ENCODE results near the gene FOXP1.

Gene FOXP1

DNA sequence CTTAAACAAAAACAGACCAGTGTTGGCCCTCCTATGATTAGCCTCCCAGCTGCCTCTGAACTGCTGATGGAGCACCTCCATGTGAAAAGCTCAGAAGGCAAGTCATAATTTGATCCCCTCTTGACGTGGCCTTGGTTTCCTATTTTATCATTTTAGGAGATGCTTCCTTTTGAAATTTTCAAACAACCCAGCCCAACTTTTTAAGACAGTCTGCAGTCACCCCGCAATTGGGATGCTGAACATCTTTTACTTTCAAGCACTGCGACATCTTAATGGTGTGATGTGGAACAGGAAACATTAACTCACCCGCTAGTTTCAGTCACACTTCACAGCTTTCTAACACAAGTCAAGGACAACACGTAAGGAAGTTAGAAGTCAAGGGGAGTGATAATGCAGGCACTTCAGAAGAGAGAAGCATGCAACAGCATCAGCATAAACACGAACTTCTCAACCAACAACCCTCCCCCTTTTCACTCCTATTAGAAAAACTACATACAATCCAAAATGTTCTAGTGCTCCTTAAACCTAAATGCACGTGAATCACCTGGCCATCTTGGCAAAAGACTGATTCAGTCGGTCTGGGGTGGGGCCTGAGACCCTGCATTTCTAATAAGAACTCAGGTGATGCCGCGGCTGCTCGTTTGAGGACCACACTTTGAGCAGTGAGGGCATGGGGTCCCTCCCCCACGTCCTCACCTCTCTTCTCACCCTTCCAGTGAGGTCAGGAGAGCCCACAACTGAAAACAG lies 161.5 kb downstream of the FOXP1 start:
- DNase-seq: no peak

DNA sequence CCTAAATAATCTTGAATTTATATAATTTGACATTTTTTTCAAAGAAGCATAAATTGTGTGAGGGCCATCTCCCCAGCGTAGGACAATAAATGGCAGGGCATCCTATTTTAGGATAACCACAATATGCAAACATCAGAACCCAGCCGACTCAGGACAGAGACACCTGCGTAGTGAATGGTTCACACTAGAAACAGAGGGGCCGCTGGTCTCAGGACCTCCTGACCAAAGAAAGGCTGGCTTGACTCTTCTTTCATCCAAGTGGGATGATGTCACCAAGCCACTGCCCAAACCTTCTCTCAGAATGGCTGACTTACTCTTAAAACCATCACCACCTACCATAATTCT lies 162.1 kb downstream of the FOXP1 start:
- DNase-seq: no peak

DNA sequence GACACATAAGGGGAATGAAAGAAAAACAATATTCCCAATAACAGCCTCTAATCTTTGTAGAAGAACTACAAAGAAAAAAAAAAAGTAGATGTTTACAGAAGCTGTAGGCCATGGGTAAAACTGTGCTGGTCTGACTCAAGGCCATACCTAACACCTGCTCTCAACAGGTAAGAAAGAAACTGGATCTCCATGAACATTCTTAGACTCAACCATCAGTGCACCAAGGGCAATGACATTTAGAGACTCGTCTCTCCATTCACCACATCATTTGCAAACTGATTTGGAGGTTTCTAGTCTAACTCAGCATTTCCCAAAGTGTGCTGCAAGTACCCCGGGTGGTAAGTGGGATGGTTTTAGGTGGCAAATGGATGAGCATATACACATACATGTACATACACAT lies 164.2 kb downstream of the FOXP1 start:
- DNase-seq: no peak

DNA sequence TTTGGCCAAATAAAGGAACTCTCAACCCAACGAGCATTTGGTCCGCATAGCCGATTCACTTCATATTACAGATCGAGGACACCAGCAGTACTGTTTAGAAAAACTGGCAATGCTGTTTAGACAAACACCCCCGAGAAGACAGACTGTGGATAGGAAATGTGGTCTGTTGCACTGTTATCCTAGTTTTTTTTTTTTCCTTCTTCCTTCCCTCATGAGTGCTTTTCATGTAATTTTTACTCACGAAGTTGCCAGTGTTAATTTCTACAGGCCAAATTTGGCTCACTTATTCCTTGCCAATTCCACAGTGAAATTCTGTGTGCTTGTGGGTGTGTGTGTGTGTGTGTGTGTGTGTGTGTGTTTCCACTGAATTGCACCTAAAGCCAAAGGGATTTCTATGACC lies 165.7 kb downstream of the FOXP1 start:
- DNase-seq: no peak

DNA sequence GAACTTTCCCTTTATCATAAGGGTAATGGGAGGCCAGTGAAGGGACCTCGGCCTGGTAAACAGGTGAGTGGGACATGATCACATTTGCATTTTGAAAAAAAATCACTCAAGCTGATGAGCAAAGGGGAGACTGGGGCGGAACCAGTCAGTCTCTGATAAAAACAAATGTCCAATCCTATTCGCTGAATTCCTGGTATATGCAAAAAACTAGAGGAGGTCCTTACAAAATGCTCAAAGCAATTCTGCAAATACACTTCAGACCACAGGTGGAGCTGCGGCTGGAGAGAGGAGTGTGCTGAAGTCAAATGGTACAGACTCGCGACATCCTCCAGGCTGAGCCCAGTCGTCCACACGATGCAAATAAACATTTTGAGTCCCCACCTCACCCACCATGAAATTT lies 166.7 kb downstream of the FOXP1 start:
- no peak for DNase-seq

DNA sequence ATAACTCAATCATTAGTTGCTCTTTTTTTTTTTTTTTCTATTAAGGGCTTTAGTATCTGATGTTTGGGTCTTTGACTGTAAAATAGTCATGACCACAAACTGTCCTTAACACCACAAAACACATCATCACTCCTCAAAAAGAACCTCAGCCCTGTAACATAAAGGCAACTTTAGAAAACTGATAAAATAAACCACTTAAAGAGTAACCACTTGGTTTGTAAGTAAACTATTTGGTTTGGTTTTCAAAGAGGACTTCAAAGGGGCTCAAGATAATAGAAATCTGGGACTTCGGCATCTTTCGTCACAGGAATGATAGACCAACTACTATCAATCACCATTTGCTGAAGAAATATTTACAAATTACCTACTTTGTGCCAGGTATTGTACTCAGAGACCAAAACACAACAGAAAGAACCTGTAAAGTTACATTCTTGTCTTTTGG lies 167.8 kb downstream of the FOXP1 start:
- no peak for DNase-seq

DNA sequence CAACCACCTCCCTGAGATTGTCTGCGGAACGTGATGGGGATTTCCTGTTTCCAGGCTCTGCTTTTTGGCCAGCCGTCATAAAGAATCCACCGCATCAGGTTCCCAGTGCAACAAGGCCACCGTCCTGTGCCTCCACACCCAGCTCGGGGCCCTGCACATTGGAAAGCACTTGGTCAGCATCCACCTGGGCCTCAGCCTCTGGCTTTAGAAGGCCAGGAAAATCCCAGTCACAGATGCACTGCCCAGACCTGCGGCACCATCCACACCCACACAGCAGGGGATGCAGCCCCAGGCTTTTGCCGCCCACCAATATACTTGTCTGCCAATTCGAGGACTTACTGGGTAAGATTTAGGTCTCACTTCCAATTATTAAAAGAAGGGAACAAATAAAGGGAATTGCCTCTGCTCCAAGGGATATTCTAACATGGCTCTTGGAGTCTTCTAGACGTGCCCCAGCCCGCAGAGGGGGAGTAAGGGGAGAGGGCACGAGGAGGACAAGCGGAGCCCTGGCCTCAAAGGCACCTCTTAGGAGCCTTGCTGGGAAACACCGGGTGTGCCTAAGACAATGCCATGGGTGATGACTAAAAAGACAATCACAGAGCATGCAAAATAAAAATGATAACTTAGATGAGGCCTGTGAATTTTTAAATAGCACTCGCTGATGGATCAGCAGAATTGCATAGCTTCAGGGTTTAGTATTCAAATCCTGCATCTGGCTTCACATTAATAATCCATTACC lies 169.2 kb downstream of the FOXP1 start:
- no peak for DNase-seq

DNA sequence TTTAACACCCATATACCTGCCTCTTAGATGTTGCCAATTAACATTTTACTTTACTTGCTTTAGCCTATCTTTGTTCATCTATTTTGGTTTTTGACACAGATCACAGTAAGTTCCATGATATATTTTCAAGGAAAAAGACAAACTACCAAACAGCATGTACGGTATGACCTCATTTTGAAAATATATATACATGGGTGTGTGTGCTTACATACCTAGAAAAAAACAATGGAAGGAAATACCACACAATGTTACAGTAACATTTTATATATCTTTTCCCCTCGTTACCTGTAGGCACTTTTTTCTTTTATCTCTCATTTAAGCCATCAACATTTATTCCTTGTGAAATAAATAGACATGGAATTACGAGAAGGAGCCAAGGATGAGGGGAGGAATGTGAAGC lies 170.0 kb downstream of the FOXP1 start:
- no peak for DNase-seq

DNA sequence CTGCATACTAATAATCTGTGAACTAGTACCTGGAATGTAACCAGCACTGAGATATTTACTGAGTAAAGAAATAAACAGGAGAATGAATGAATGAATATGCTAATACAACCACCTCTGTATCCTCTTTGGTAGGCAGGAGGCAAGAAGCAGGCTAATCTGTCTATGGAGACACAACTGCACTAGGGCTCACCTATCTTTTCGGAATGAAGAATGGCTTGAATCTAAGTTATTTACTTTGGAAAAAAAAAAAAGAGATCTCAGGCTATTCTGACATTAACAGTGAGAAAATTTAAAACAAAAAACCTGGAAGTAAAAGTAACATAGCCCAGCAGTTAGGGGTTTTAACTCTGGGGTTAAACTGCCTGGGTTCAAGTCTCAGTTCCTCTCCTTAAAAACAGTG lies 174.2 kb downstream of the FOXP1 start:
- no peak for DNase-seq

DNA sequence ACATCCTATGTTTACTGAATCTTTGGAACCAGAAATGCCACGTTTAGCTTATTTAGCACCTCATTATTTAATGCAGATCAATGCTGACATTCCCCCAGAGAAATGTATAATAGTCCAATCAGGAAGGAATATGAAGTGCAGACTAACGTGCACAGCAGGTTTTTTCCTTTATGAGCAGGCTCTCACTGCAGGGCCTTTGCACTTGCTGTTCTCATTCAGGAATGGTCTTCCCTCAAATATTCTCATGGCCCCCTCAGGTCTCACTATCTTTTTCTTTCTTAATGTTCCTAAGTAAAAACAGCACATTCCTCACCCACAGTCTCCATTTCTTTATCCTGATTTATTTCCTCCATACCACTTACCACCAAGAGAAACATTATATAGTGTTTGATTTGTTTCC lies 174.6 kb downstream of the FOXP1 start:
- no peak for DNase-seq

DNA sequence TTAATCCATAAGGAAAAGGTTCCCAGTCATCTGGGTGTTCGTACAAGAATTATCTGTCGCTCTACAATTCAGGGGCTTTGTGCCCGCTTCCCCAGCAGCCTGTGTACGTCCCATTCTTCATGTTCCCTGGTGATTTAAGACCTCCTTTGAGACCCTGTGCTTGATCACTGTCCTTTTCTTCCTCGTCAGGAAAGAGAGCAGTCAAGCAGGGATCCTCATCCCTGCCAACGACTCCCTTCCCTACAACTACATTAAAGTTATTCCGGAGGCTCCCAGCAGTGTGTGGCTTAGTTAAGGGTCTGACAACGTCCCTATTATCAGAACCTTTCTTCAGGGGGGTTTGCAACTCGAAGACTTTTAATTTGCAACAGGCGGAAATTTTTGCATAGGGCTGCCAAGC lies 175.7 kb downstream of the FOXP1 start:
- DNase-seq: no peak

DNA sequence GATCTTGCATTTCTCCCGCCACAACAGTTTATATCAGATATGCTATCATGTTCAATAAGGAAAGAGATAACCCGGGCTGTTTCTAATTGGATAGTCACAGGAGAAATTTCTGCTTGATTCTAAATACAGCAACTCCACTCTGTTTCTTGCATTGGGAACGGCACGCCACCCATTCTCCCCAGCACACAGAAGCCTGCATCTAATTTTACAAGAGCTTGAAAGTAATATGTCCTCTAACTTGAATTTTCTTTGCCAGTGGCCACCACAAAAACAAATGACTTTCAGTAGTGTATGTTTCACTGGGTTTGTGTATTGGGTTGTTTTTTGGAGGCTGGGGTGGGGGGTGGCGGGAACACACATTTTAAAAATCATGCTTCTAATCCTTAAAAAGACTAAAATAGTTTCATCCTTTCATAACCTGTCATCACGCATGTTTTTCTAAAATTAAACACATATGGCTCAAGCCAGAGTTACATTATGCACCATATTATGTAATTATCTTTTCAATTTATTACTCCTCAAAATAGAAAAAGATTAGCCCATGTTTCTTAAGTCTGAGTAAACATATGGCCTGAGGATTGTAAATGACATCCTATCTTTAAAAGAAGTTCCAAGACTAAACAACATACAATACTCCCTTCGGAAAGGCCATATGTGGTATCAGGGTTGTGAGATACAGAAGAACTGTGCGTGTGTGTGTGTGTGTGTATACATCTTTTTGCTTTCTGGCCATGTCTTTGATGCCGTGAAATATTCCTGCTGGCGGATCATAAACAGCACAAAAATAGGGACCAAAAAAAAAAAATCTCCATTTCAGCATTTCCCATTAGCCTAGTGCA lies 176.3 kb downstream of the FOXP1 start:
- DNase-seq: no peak

DNA sequence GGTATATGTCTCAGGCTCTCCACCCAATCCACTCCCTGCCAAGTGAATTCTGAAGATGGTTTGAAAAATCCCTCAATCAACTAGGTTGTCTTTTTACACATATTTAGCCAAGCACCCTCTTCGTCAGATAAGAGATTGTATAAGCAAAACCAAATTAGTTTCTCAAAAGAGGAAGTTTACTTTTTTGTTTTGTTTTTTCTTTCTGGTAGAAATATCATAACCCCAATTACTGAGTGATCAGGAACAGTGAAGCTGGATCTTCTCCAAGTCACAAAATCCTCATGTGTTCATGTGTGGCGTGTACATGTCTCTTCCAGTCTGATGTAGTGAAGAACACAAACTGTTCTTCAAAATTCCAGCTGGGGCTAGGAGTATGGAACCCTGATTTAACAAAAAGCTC lies 180.6 kb downstream of the FOXP1 start:
- DNase-seq: no peak

DNA sequence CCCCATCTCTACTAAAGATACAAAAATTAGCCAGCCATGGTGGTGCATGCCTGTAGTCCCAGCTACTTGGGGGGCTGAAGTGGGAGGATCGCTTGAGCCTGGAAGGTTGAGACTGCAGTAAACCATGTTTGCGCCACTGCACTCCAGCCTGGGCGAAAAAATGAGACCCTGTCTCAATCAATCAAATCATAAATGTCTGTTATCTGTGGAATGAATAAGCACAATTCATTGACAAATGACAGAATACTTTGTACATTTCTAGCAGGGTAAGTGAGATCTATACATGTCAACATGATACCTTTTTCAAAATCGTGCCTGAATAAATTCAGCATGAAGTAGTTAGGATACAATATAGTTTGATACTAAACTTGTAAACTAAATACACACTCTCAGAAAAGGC lies 181.2 kb downstream of the FOXP1 start:
- DNase-seq: no peak

DNA sequence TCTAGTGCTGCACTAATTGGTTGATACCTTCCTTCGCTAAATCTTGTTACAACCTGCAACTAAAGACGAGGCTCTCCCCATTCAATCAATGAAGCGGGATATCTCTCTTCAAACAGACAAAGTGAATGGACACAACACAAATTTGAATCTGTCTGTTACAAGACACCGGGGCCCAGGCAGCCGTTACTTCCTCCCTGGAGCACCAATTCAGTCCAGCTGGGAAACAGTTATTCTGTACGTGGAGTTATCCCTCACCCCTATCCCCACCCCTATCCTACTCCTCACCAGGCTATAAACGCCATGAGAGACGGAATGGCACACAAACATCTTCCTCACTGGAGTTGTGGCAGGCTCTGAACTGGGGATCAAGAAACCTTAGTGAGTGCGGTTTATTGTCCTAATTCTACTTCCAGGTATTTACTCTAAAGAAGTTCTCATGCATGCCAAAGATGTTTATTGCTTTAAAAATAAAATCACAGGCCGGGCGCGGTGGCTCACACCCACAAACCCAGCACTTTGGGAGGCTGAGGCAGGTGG lies 181.8 kb downstream of the FOXP1 start:
- no peak for DNase-seq

DNA sequence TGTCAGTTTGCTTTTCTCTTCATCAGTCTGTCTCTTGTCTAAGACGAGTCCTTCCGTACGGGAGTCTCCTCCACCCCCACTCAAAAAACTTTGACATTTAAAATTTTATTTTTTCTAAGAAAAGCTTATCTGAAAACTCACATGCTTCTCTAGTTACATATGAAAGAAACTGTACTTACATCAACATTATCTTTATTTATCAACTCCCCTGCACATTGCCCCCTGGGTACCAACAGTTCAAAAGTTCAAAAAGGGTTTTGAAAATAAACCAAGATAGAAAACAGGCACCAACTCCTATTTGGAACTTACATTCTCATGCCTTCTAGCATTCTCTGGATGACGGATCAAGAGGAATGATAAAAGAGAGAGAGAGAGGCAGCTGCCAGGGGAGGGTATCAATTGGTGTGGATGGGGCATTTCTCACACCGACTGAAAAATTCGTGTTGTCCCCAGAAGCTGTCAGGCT lies 182.5 kb downstream of the FOXP1 start:
- no peak for DNase-seq

DNA sequence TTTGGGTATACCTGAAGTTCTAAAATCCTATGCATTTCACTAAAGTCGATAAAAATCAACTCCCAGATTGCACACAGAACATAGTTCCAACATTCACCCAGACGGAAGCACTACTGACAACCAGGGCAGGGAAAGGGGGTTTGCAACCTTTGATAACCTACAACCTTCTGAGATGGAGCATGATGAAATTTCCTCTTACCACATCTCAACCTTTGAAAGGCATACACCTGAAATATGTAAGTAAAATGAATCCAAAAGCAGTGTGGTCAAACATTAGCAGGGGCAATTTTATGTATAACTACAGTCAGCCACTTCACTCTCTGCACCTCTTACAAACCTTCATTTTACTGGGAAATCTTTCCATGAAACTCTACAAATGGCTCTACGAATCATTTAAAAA lies 184.1 kb downstream of the FOXP1 start:
- no peak for DNase-seq

DNA sequence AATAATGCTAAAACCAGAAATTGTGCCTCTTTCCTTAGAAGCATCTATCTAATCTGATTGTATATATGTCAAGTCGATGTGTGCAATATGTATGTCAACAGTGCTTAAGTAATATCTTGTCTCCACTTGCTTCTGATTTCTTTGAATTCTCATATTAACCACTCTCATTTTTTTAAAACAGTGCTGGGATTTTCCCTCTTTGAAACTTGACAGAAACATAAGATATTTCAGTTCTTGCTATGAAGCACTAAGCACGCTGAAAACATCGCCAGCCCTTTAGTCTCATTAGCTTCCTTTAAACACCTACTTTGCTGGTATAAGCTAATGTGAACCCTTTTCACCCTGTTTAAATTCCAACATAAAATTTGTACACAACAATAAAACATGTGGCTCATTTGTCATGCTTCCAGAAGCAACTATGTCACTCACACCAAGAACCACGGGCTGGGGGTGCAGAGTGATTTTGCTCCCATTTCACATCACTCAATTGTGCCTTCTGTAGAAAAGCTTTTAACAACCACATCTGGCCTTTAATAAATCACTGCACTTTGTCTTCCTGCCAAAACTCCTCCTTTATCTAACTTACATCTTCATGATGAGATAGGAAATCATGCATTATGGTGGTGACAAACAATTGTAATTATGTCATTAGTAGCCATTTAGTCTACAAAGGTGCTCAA lies 185.2 kb downstream of the FOXP1 start:
- DNase-seq: no peak

DNA sequence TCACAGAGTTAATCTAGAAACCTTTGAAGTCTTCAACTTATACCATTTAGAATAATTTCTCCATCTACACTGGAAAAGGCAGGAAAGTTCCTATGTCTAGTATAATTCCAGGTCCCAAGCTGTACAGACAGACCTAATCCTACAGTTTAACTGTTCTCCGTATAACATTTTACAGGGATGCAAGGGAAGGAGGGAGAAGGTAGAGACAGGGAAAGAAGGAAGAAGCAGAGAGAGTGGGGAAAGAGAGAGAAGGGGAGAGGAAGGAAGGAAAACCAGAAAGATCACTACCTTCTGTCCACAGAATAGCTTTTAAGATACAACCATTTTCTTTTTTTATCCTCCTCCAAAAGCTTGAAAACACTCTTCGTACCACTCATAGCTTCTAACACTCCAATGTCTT lies 185.8 kb downstream of the FOXP1 start:
- no peak for DNase-seq

DNA sequence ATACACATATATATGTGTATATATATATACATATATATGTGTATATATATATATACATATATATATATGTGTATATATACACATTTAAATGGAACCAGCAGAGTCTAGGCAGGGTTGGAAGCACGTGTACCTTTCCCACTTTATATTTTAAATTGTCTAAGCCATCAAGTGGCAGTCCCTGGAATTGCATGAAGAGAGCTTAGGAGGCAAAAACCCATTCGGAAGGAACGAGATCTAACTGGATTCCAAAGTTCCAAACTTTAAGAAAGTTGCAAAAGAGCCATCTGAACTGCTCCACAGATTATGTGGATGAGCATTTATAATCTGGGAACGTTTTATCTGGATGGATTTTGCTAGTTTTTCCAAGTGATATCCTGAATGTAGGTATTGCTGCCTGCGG lies 186.5 kb downstream of the FOXP1 start:
- no peak for DNase-seq

DNA sequence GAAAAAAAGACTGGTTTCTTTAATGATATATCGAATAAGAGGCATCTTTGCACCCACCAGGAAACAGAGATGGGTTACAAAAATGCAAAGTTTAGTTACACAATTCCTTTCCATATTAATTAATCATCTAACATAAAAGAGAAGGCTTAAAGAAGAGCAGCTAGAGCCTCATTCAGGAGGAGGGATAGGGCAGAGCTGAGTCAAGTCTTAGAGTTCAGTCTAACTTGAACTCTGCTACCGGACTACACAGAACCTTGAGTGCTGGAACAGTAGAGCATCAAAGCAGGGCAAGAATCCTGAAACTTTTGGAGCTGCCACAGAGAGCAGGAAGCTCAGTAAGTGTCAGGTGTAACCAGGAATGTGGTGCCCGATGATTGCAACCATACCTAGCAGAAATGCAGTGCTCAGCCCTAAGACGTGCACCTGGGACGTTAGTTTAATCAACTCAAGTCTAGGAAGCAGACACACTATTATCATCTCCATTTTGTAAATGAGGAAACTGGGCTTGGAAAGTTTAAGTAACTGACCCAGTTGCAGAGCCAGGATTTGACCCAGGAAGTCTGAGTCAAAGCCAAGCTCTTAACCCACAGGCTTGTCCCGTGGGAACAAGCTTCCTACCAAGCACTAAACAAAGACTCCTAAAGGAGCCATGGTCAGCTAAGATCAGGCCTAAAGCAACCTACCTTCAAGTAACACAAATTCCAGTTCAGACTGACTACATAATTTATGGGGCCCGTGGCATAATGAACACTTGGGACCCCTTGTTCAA lies 187.4 kb downstream of the FOXP1 start:
- DNase-seq: no peak

DNA sequence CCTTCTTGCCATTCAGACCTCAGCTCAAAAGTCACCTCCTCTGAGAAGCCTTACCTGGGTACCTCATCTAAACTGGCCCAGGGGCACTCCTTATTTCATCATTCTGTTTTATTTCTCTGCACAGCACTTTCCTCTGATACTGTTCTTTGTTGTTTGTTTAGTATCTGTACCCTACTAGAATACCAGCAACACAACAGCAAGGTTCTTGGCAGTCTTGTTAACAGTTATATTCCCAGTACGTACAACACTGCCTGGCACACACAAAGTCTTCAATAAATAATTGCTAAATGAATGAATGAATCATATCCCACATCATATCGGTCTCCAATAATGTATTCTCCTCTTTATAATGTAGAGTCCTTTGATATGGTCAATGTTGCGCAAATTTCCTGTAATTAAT lies 188.1 kb downstream of the FOXP1 start:
- no peak for DNase-seq

Measured in activated CD8-positive, alpha-beta memory T cell treated with anti-CD3 and anti-CD28 coated beads, Interleukin-2, amount 50 U/mL, for 4 hours (primary cell).